Astrocyte of the cerebellum (primary cell): ENCODE results near the gene E4F1.

ENCODE experiments used
- DNase-seq: peaks from one replicate; pipeline ENCODE4 v3.0.0-alpha.2; 2011; ENCODE audit warnings: low read depth
- H3K4me3 ChIP-seq: 2 replicates; pipeline ENCODE4 v1.5.1; 2011; ENCODE audit warnings: mild to moderate bottlenecking, low read depth, low read length, moderate library complexity
- in situ Hi-C: cut with HindIII; loops from 2 replicates; pipeline ENCODE4 v1.10.0; 2017; ENCODE audit warnings: low sequenced_read_pairs
- TF ChIP-seq, protein P1 (sequence below): IDR thresholded peaks from 2 replicates; pipeline ENCODE4 v1.5.1; 2012; ENCODE audit warnings: low read length, low read depth, moderate library complexity, mild to moderate bottlenecking; ENCODE audit errors: missing control alignments

Gene E4F1

DNA sequence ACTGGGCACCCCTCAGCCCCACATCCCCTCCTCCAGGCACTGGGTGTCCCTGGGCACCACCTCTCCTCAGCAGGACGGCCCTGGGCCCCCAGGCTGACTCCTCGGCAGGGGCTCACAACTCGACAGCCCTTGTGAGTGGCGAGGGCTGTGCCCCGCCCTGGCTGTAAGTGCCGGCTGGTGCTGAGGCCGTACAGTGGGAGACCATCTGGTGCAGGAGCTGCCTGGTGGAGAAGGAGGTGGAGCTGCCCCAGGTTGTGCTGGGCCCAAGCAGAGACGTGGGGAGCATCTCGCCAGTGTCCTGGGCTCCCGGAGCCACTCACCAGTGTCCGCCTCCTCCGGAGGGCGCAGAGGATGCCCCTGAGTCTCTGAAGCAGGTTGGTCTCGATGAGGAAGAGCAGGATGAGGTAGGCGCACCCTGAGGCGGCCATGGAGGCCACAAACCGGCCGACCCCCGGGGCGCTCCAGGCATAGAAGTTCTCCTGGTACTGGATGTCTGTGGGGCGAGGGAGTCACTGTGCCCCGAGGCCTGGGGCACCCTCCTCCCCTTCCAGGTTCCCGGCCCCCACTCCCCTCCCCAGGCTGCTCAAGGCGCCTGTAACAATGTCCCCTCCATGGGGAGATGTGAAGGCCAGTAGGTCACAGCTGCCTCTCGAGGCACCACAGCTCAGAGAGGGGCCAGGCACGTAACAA, 59.6 kb downstream of the E4F1 start:
- in situ Hi-C loops = no loop called here
- DNase-seq = no peak

DNA sequence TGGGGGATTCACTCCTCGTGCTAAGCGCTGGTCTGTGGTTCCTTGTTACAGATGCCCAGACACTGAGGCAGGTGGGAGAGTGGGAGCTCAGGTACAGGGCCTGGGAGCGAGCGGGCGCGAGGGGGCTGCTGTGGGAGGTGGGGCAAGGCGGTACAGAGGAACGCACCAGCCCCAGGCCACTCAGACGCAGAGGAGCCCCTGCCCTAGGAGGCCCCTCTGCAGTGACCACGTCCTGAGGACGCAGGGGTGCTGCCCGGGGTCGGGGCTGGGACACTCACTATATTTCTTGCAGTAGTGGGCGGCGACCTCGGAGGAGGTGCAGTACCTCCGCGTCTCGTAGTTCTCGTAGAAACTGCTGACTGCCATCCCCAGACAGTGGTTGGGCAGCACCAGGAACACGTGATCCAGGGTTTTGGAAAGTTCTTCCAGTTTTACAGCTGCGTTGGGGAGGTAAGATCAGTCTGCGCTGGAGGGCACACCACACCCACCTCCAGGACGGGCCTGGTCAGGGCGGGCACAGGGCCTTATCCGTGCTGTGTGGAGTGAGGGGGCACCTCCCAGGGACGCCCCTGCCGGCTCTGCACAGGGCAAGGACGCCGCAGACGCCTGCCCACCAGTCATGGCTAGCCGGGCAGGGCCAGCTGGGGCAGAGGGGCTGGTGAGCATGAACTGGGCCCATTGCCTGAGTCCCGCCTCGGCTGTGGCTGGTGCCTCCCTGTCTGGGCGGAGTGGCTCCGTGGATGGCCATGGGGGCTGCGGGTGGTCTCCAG, 60.8 kb downstream of the E4F1 start:
- H3K4me3 ChIP-seq = no peak overlapping the region
- TF ChIP-seq, protein P1, sequence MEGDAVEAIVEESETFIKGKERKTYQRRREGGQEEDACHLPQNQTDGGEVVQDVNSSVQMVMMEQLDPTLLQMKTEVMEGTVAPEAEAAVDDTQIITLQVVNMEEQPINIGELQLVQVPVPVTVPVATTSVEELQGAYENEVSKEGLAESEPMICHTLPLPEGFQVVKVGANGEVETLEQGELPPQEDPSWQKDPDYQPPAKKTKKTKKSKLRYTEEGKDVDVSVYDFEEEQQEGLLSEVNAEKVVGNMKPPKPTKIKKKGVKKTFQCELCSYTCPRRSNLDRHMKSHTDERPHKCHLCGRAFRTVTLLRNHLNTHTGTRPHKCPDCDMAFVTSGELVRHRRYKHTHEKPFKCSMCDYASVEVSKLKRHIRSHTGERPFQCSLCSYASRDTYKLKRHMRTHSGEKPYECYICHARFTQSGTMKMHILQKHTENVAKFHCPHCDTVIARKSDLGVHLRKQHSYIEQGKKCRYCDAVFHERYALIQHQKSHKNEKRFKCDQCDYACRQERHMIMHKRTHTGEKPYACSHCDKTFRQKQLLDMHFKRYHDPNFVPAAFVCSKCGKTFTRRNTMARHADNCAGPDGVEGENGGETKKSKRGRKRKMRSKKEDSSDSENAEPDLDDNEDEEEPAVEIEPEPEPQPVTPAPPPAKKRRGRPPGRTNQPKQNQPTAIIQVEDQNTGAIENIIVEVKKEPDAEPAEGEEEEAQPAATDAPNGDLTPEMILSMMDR = no peak
- in situ Hi-C loops = no loop called here
- no peak for DNase-seq

More for the DNA sequence above, 59.6 kb downstream of the E4F1 start:
- TF ChIP-seq, protein P1 = no peak
- no peak overlapping the region for H3K4me3 ChIP-seq

DNA sequence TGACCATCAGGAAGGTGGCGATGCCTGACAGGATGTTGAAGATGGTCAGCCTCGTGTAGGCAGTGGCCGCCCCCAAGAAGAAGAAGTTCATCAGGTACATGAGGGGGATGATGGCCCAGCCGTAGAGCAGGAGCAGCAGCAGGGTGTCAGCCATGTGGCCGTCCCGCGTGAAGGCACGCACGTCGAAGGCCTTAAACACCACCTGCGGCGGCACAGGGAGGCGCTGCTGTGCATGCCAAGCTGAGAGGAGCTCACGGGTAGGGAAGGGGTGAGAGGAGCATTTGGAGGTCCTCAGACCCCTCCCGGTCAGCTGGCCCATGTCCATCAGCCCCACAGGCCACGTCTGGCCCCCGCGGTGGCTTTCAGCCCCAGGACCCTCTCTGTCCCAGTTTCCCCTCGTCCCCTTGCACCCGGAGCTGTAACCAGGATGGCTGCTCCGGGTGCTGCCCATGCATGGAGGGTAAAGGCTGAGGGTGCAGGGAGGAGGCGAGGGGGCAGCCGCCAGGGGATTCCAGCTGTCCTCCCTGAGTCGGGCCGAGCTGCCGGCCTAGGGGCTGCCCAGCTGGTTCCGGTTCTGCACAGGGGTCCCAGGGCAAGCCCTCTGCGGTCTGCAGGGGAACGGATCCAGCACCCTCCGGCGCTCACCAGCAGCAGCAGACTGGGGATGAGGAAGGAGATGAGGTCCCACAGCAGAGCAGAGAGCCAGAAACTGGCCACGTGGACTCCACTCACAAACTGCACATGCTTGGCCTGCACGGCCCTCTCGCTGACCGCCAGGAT, 61.6 kb downstream of the E4F1 start:
- H3K4me3 ChIP-seq = no peak overlapping the region
- TF ChIP-seq, protein P1 = no peak
- in situ Hi-C loops = no loop called here
- DNase-seq = no peak
